Measurements from ENCODE around the gene HOXD1.

HOXD1 gene

DNA sequence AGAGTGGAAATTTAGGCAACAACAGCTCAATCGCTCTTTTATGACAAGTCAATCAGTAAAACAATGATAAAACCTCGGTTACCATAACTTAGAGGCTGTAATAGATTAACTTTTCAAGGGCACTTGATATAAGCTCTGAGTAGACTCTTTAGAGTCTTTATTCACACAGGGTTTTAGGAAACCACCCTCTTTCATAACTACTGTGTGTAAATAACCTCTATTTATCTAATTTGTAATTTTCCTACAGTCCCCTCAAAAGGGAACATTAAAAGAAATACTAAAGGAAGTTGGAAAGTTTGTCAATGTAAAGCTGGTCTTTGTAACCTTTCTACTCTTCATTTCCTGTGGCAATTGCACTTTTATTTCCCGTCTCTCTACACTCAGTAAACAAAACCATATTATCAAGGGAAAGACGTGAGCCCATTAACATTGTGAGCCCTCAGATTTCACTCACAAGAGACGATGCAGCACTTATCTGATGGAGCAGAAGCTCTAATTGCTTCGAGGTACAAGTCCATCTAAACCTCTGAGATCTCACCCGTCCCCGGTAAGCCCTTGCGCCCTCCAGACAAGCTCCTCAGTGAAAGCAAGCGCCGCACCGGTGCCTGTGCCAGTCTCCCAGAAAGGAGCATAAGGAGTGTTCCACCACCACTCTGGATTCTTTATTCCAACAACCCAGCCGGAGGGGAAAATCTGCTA, 1.1 kb upstream of the HOXD1 start:
- DNase-seq: no peak

DNA sequence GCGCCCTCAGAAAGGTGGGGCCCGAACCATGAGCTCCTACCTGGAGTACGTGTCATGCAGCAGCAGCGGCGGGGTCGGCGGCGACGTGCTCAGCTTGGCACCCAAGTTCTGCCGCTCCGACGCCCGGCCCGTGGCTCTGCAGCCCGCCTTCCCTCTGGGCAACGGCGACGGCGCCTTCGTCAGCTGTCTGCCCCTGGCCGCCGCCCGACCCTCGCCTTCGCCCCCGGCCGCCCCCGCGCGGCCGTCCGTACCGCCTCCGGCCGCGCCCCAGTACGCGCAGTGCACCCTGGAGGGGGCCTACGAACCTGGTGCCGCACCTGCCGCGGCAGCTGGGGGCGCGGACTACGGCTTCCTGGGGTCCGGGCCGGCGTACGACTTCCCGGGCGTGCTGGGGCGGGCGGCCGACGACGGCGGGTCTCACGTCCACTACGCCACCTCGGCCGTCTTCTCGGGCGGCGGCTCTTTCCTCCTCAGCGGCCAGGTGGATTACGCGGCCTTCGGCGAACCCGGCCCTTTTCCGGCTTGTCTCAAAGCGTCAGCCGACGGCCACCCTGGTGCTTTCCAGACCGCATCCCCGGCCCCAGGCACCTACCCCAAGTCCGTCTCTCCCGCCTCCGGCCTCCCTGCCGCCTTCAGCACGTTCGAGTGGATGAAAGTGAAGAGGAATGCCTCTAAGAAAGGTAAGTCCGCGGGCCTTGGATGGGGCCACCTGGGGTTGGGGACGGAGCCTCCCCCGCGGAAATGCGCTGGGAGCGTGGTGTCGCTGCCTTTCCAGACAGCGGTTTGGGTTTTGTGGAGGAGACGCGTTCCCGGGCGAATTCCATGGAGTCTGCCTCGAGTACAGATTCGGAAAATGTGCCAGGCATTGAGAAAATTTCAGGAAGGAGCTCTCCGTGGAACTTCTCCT, 559 bp downstream of the HOXD1 start:
- DNase-seq: no peak

DNA sequence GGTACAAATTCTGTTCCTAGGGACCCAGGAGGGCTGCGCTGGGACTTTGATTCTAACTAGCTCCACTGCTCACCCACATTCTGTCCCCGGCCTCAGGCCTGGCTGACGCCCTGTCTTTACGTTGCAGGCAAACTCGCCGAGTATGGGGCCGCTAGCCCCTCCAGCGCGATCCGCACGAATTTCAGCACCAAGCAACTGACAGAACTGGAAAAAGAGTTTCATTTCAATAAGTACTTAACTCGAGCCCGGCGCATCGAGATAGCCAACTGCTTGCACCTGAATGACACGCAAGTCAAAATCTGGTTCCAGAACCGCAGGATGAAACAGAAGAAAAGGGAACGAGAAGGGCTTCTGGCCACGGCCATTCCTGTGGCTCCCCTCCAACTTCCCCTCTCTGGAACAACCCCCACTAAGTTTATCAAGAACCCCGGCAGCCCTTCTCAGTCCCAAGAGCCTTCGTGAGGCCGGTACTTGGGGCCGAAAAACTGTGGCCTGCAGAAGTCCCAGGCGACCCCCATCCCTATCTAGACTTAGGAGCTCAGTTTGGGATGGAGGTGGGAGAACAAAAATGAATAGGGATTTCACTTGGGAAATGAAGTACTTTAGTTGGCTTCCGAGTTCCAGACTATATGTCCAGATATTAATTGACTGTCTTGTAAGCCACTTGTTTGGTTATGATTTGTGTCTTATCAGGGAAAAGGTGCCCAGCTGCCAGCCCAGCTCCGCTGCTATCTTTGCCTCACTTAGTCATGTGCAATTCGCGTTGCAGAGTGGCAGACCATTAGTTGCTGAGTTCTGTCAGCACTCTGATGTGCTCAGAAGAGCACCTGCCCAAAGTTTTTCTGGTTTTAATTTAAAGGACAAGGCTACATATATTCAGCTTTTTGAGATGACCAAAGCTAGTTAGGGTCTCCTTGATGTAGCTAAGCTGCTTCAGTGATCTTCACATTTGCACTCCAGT, 1.5 kb downstream of the HOXD1 start:
- no peak for DNase-seq

DNA sequence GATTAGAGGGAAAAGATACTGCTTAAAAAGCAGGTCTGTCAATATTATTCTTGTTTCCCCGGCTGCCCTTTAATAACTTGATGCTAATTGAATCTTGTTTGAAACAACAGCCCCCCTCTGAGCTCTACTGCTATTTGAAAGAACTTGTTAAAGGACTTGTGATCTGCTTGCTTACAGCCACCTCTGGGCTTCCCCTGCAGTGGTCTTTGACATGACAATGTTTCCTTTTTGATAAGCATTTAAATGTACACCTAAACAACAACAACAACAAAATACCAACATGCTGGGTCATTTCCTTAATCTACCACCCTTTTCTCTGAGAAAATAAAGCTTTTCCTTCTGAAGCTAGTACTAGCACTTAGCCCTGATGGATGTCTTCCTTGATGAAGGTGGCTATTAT, 3.9 kb downstream of the HOXD1 start:
- no peak for DNase-seq

DNA sequence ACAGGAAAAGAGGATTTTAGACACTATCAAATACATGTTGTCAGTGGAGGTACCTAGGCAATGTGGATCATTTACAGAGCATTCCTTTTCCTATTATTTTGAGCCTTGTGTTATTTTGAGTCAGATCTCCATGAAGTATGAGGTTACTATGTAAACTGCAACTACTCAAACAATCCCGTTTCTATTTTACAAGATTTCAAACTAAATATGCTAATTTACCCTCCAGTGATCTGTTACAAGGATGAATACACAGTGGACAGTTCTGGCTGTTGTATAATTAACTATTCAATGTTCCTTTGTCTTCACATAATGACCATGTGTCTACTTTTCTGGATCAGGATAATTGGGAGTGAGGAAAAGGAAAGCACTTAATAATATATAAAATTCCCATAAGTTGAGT, 4.6 kb downstream of the HOXD1 start:
- DNase-seq: no peak

DNA sequence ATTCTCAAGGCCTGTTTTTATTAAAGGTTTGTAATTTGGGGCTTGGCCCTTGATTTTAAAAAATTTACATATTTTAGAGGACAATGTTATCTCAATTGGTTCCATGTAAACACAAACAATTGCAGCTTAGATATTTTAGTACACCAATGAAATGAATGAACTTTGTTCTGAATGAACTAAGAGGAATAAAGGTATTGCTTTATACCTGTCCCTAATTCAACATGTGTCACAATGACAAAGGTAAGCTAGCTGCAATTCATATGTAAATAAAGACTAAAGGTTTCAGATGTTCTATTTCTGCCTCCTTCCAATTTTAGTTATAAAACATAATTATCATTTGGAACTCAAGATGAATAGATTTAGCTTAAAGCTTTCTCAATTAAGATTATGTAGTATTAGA, 11.4 kb downstream of the HOXD1 start:
- no peak for DNase-seq

DNA sequence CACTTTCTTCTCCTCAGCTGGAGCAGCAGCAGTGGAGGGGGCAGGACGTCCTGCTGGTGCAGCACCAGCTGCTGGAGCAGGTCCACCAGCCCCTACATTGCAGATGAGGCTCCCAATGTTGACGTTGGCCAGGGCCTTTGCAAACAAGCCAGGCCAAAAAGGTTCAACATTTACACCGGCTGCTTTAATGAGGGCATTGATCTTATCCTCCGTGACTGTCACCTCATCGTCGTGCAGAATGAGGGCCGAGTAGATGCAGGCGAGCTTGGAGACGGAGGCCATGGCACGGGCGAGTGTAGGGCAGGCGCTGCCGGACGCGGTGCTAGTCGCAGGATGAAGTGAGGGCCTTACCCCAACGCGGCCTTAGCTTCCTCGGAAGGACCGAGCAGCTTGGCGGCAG, 12.5 kb downstream of the HOXD1 start:
- DNase-seq: no peak

DNA sequence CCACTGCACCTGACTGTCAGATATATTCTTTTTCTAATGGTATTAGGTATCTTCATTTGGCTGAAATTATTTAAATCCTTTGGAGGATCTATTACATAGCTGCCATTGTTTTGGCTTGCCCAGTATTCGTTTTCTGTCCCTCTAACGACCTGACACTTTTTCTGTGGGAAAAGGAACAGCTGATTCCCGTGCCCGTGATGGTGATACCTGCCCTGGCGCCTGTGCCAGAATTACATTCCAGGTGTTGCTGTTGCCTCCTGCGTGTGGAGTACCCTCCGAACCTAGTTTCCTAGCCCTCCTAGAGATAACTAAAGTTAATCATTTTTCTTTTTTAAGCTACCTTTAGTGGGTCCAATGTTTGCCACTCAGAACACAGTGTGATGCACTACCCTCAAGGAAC, 14.0 kb downstream of the HOXD1 start:
- no peak for DNase-seq

DNA sequence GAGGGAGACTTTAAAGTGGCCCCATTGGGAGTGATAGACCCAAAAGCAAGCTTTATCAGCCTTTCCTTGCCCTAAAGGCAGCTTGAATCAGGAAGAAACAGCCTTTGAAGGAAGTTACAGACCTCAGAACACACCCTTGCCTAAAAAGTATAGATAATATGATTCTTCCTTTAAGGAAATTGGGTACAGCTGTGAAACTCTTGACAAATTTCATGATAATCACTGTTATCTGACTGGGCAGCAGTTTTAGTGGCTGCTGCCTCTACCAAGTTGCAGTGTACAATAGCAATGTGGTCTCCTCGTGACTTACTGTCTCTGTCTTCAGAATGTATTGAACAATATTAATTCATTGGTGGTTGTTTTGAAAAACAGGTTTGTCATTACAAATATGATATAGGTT, 16.7 kb downstream of the HOXD1 start:
- DNase-seq: no peak

DNA sequence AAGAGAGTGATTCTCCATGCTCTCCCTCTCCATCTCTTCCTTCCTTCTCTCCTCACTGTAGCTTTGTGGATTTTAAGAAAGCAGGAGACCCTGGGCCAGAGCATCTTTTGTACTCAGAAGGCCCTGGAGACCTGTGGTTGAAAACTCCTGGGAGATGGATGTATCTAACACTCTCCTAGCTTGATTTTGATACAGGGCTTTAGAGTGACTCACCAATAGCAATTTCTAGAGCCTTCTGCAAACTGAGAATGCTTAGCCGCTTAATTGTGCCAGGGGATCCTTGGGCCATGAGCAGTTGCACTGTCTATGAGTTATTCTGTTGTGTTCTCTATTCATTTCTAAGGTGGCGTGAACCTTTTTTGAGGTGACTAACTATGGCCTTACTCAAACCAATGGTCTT, 17.7 kb downstream of the HOXD1 start:
- DNase-seq: no peak

DNA sequence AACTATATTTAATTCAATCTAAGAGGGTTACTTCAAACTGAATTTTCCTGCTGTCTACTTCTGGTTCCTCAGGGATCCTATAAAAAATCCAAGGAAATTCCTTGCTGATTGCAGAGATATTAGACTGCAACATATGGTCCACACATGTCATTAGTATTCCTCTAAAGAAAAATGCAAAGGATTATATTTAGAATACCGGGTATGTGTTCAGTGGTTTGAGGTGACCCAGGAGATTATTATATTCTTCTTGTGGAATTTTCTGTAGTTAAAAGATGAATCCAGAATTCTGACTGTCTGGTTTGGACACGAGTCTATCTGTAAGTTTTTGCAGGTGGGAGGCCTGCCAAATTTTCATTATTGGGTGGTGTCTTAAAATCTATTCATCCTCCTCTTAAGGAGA, 18.2 kb downstream of the HOXD1 start:
- DNase-seq: no peak

DNA sequence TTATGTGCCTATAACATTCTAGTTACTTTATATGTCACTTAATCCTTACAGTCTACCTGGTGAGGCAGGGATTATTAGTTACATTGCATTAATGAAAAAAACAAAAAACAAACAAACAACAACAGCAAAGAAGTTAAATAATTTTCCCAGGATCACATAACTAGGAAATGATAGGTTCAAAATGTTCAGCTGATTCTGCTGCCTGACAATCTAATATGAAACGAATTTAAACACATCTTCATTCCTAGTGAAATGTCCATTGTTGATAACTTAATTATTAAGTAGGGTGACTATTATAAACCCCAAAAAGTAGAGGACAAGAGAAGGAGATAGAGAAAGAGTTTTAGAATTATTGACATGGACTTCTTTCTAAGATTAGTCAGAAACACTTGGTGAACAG, 22.6 kb downstream of the HOXD1 start:
- DNase-seq: no peak

DNA sequence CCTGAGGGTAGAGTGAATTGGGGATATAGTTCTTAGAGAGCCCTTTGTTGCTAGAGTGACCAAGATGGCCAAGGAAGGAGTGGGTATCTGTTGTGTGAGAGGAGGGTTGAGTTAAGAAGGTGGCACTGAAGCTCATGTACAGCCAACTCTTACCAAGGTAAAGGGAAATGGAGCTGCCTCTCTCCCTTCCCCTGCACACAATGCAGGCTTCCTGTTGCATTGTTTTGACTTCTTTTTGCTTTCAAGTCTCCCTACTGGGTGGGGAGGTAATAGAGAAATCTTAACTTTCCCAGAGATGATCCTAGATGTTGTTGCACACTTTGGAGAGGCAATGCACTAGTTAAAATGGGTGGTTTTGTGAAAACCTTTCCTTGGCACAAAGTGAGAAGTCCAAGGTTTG, 23.8 kb downstream of the HOXD1 start:
- no peak for DNase-seq

DNA sequence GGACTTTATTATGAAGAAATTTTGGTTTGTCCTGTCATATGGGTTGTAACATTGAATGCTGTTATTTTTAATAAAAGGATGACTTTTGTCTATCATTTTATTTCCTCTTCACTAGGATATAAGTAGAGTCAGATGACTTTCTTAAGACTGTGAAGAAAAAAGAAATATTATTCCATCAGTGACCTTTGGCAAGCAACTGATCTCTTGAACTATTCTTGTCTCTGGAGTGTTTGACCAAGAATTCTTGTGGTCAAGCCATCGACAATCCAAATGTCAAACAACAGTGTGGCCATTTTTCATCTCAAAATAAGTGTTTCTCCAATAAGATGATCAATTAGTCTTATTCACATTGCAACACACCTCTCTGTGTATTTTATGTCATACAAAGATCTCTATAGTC, 24.9 kb downstream of the HOXD1 start:
- no peak for DNase-seq

DNA sequence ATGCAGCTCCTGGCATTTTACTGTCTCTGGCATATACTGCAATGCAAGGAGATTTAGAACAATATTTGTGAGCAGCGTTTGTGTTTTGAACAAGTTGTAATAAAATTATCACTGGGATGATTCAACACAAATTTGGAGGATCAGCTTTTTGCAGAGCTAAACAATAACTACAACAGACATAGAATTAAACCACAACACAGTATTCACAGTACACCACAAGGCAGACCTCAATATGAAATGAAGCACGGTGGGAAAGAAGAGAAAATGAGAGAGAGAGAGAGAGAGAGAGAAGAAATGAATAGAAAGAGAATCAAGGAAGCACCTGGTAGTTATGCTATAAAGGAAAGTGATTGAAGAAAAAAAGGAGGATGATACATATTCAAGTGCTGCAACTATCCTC, 39.4 kb downstream of the HOXD1 start:
- DNase-seq: no peak

DNA sequence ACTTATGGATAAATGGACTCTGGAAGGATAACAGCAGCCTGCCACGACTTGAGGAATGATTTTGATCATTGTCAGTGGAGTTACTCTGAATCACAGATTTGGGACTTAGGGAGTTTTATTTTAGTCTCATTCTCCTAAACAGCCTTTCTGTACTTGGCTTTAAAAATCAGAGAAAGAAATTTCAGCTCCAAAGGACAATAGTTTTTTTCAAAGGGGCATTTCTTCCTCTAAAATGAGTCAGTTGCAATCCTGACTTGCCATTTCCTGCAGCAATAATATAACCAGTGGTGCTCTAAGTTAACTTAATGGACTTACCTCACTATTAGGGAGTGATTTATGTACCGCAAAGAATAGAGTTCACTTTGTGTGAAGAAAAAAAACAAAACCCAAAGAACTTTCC, 45.7 kb downstream of the HOXD1 start:
- DNase-seq: no peak

DNA sequence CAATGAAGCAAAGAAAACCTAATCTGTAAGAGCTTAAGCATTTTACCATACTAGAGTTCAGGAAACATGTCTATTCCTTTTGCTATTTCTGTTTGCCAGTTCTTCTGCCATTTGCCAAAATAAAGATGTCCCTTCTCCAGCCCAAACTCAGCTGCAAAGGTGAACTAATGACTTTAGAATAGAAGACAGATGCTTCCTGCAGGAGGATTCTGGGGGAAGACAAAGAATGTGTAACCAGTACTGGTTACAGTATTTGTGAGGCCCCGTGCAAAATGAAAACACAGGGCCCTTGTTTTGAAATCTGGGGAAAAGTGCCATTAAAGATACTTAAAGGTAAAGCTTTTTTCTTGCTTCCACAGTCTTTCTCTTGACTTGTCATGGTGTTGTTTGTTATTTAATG, 46.5 kb downstream of the HOXD1 start:
- no peak for DNase-seq

DNA sequence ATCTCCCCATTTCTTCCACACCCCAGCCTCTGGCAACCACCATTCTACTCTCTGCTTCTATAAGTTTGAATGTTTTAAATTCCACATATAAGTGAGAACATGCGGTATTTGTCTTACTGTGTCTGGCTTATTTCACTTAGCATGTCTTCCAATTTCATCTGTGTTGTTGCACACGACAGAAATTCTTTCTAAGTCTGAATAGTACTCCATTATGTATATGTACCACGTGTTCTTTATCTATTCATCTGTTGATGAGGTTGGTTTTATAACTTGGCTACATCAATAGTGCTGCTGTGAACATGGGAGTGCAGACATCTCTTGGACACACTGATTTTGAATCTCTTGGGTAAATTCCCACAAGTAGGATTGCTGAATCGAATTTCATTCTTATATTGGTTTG, 49.0 kb downstream of the HOXD1 start:
- DNase-seq: no peak

DNA sequence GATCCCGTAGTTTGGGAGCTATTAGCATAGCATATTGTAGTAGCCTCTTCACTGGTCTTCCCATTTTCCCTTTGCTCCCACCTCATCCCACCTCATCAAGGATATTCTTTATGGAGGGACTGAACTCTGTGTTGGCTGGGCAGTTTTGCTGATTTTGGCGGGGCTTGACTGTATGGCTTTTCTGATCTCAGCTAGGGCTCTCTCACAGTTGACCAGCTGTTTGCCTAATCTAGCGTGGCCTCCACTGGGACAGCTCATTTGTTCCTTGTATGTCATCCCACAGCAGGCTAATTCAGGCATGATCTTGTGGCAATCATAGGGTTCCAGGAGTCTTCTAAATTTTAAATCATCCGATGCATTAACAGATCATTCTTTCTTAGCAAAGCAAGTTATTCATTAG, 50.6 kb downstream of the HOXD1 start:
- no peak for DNase-seq

DNA sequence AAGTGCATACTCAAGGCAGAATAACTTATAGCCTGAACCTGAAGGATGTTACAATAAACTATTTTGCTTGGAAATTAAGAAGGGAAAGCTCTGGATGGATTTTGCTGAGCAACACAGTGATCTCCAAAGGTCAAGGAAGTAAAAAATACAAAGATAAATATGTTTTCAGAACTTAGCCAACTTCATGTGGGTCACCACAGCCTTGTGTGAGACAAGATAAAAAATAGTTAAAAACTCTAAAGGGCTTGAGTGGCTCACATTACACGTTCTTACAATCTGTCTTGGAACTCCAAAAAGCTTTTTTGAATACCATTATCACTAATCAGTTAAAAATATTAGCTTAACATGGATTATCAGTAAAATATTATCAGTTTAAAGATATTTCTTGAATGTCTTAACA, 51.8 kb downstream of the HOXD1 start:
- no peak for DNase-seq
